ENCODE data around the gene PPM1L. TPM values are rescaled to one million over a fixed set of nuclear protein-coding genes. Genes with fewer than 3 reads are reported as not detected.

PPM1L gene
- total and polyA plus RNA-seq, 2 donors (not counting 1 experiment from before 2014, with no cell fraction given) = 0.33 to 2.5 TPM

DNA sequence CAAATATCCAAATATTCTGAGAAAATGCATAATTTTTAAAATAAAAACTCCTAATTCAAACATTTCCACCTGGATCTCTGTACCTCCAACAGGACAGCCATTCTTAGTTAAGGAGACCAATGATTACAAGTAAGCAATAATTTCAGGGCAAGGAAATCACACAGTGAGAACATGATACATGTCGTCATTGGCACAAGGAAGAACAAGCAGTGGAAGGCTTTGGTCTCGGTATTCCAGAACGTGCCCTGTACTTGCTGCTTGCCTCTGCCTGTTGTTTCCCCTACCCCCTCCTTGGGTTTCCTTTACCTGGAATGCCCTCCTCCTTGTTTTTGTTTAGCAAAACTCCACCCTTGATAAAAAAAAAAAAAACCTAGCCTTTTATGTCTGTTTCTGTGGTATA, 72.8 kb downstream of the PPM1L start:
- no peak overlapping the region for H3K27ac ChIP-seq (ENCODE audit: insufficient read depth, low read length)
- H3K4me2 ChIP-seq (ENCODE audit: extremely low read depth, insufficient read depth, low read length) = no peak overlapping the region
- TF ChIP-seq, protein P1, sequence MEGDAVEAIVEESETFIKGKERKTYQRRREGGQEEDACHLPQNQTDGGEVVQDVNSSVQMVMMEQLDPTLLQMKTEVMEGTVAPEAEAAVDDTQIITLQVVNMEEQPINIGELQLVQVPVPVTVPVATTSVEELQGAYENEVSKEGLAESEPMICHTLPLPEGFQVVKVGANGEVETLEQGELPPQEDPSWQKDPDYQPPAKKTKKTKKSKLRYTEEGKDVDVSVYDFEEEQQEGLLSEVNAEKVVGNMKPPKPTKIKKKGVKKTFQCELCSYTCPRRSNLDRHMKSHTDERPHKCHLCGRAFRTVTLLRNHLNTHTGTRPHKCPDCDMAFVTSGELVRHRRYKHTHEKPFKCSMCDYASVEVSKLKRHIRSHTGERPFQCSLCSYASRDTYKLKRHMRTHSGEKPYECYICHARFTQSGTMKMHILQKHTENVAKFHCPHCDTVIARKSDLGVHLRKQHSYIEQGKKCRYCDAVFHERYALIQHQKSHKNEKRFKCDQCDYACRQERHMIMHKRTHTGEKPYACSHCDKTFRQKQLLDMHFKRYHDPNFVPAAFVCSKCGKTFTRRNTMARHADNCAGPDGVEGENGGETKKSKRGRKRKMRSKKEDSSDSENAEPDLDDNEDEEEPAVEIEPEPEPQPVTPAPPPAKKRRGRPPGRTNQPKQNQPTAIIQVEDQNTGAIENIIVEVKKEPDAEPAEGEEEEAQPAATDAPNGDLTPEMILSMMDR (conservative IDR thresholded peaks at IDR 0.05 in 1 of 2, IDR thresholded peaks at IDR 0.05 in 1 of 2; ENCODE audit: low read depth in 1 of 2, low read length in 2 of 2) = no peak
- TF ChIP-seq EZH2 (IDR thresholded peaks at IDR 0.05; ENCODE audit: low read length, missing control alignments) = no peak
- DNase-seq (ENCODE audit: low read depth in 2 of 2) = no peak
- H2AFZ ChIP-seq (ENCODE audit: low read length) = no peak overlapping the region
- no peaks in the 10 kb centered on the region for H3K79me2 ChIP-seq (ENCODE audit: control insufficient read depth, insufficient read depth, low read length)
- no peaks in the 10 kb centered on the region for H3K36me3 ChIP-seq (ENCODE audit: control insufficient read depth, insufficient read depth, low read length)
- H3K9me3 ChIP-seq (ENCODE audit: control insufficient read depth, insufficient read depth, low read depth, low read length) = no peaks in the 10 kb centered on the region
- H3K9ac ChIP-seq (ENCODE audit: insufficient read depth, low read length) = no peak overlapping the region
- H3K4me3 ChIP-seq (replicated peaks in 1 of 4; ENCODE audit: control extremely low read depth in 1 of 4, insufficient read depth in 1 of 4, low read depth in 3 of 4, low read length in 4 of 4) = no peak overlapping the region
- no peaks in the 10 kb centered on the region for H4K20me1 ChIP-seq (ENCODE audit: control insufficient read depth, extremely low read depth, insufficient read depth, low read length)
- no peaks in the 10 kb centered on the region for H3K4me1 ChIP-seq (ENCODE audit: control insufficient read depth, extremely low read depth, insufficient read depth, low read length)
- no peaks in the 10 kb centered on the region for H3K27me3 ChIP-seq (ENCODE audit: control insufficient read depth, insufficient read depth, low read length)

DNA sequence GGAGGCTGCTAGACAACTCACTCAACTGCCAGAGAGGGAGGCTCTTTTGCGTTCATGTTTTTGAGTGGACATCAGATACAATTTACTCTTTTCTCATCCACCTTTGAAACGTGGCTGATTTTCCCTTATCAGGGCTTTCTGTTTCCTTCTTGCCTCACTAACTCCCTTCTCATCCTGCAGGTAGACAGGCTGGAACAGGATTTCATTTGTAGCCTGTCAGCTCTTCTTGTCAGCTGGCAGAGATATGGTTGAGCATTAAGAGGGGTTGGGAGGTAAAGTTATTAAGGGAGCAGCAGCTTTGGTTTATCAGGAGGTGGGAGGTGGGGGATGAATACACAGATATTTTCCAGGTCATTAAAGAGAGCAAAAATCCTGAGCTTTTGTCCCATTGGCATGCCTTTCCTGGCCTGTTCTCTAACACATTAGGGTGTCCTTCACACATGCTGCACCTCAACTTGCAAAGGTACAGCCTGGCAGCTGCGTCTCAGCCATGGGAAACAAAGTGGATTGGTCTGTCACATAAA, 73.5 kb downstream of the PPM1L start:
- Histone ChIP-seq H2AFZ (ENCODE audit: low read length) (no peak overlapping the region), H3K4me3 (replicated peaks in 1 of 4; ENCODE audit: control extremely low read depth in 1 of 4, insufficient read depth in 1 of 4, low read depth in 3 of 4, low read length in 4 of 4) (no peak overlapping the region), H3K9me3 (ENCODE audit: control insufficient read depth, insufficient read depth, low read depth, low read length) (no peaks in the 10 kb centered on the region), H3K27ac (ENCODE audit: insufficient read depth, low read length) (no peak overlapping the region), H3K4me1 (ENCODE audit: control insufficient read depth, extremely low read depth, insufficient read depth, low read length) (no peaks in the 10 kb centered on the region), H3K4me2 (ENCODE audit: extremely low read depth, insufficient read depth, low read length) (no peak overlapping the region), H4K20me1 (ENCODE audit: control insufficient read depth, extremely low read depth, insufficient read depth, low read length) (no peaks in the 10 kb centered on the region), H3K36me3 (ENCODE audit: control insufficient read depth, insufficient read depth, low read length) (no peaks in the 10 kb centered on the region), H3K27me3 (ENCODE audit: control insufficient read depth, insufficient read depth, low read length) (no peaks in the 10 kb centered on the region), H3K9ac (ENCODE audit: insufficient read depth, low read length) (no peak overlapping the region), H3K79me2 (ENCODE audit: control insufficient read depth, insufficient read depth, low read length) (no peaks in the 10 kb centered on the region)
- TF ChIP-seq EZH2 (IDR thresholded peaks at IDR 0.05; ENCODE audit: low read length, missing control alignments) = no peak
- TF ChIP-seq, protein P1 (conservative IDR thresholded peaks at IDR 0.05 in 1 of 2, IDR thresholded peaks at IDR 0.05 in 1 of 2; ENCODE audit: low read depth in 1 of 2, low read length in 2 of 2) = no peak
- no peak for DNase-seq (ENCODE audit: low read depth in 2 of 2)

DNA sequence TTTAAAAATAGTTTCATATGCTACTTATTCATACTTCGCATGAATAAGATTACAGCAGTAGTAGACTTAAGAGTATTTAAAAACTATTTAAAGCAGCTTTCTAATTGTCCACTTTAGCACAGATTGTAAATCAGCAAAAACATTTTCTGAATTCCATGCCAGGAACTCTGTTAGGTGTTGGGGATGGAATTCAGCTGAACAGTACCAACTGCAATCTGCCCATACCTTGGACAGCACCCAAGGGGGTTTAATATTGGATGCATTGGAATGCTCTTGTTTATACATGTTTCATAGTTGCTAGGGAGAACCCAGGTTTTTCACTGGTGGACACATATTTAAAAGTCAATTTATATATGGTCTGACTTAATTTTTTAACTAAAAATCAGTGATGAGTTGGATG, 74.8 kb downstream of the PPM1L start:
- Histone ChIP-seq H3K4me2 (ENCODE audit: extremely low read depth, insufficient read depth, low read length) (no peak overlapping the region), H3K9me3 (ENCODE audit: control insufficient read depth, insufficient read depth, low read depth, low read length) (no peaks in the 10 kb centered on the region), H3K27me3 (ENCODE audit: control insufficient read depth, insufficient read depth, low read length) (no peaks in the 10 kb centered on the region), H3K4me1 (ENCODE audit: control insufficient read depth, extremely low read depth, insufficient read depth, low read length) (no peaks in the 10 kb centered on the region), H3K36me3 (ENCODE audit: control insufficient read depth, insufficient read depth, low read length) (no peaks in the 10 kb centered on the region), H3K9ac (ENCODE audit: insufficient read depth, low read length) (no peak overlapping the region), H2AFZ (ENCODE audit: low read length) (no peak overlapping the region), H3K27ac (ENCODE audit: insufficient read depth, low read length) (no peak overlapping the region), H4K20me1 (ENCODE audit: control insufficient read depth, extremely low read depth, insufficient read depth, low read length) (no peaks in the 10 kb centered on the region), H3K4me3 (replicated peaks in 1 of 4; ENCODE audit: control extremely low read depth in 1 of 4, insufficient read depth in 1 of 4, low read depth in 3 of 4, low read length in 4 of 4) (no peak overlapping the region), H3K79me2 (ENCODE audit: control insufficient read depth, insufficient read depth, low read length) (no peaks in the 10 kb centered on the region)
- TF ChIP-seq, protein P1 (conservative IDR thresholded peaks at IDR 0.05 in 1 of 2, IDR thresholded peaks at IDR 0.05 in 1 of 2; ENCODE audit: low read depth in 1 of 2, low read length in 2 of 2) = no peak
- TF ChIP-seq EZH2 (IDR thresholded peaks at IDR 0.05; ENCODE audit: low read length, missing control alignments) = no peak
- no peak for DNase-seq (ENCODE audit: low read depth in 2 of 2)
